Tongue (tissue), 2 donors: ENCODE data around the gene NPDC1. TPM values are rescaled to one million over a fixed set of nuclear protein-coding genes. Genes with fewer than 3 reads are reported as not detected.
"Not testable (repeated sequence)": the region's sequence is repeated elsewhere in the genome, so short reads cannot be mapped to it uniquely, and the experiment has no call there.

Experiments
- DNase-seq: peaks from one replicate; pipeline ENCODE4 v3.0.0-alpha.2; 2015
- total RNA-seq: library from RNA; depleted of rRNA; stranded (reverse); fragments of >200 nt; gene quantifications from one replicate; pipeline ENCODE4 v1.2.3, GENCODE V29; 2014

The NPDC1 gene
- total RNA-seq, 1 donor from 2014 or later = 27.0 TPM

- DNase-seq = no peak
Observed at GRCh38 chr9:137011156-137011555, 34.8 kb downstream of the NPDC1 start.

- DNase-seq = no peak
Observed at GRCh38 chr9:137009938-137010732, 35.8 kb downstream of the NPDC1 start.

- DNase-seq = no peak
Observed at GRCh38 chr9:137009217-137009616, 36.8 kb downstream of the NPDC1 start.

- no peak for DNase-seq
Observed at GRCh38 chr9:137008312-137008711, 37.7 kb downstream of the NPDC1 start.

GRCh38 chr9:137007816-137008270 is 38.1 kb downstream of the NPDC1 start:
- no peak for DNase-seq

GRCh38 chr9:137007108-137007815 is 38.7 kb downstream of the NPDC1 start:
- DNase-seq = peak; percentile 61

- DNase-seq = no peak
Observed at GRCh38 chr9:137006116-137007003, 39.6 kb downstream of the NPDC1 start.

GRCh38 chr9:137004285-137004684 is 41.7 kb downstream of the NPDC1 start:
- DNase-seq = not testable (repeated sequence)

GRCh38 chr9:137002646-137003041 is 43.3 kb downstream of the NPDC1 start:
- no peak for DNase-seq

- DNase-seq = no peak
Observed at GRCh38 chr9:137001857-137002645, 43.9 kb downstream of the NPDC1 start.

- no peak for DNase-seq
Observed at GRCh38 chr9:137000177-137000930, 45.6 kb downstream of the NPDC1 start.

- no peak for DNase-seq
Observed at GRCh38 chr9:136997830-136998234, 48.1 kb downstream of the NPDC1 start.

- no peak for DNase-seq
Observed at GRCh38 chr9:136997371-136997770, 48.6 kb downstream of the NPDC1 start.

- peak; percentile 42 for DNase-seq
Observed at GRCh38 chr9:136996361-136997292, 49.4 kb downstream of the NPDC1 start, which contains the start of gene CLIC3. CLIC3 (minus strand) TSS chr9:136996568; CDS start chr9:136996543, 25 bp downstream.

GRCh38 chr9:136995772-136996311 is 50.1 kb downstream of the NPDC1 start:
- peak; percentile 45 for DNase-seq

- DNase-seq = peak; percentile 39
Observed at GRCh38 chr9:136995362-136995761, 50.6 kb downstream of the NPDC1 start.

- peak; percentile 28 for DNase-seq
Observed at GRCh38 chr9:136994888-136995230, 51.1 kb downstream of the NPDC1 start.

- DNase-seq = no peak
Observed at GRCh38 chr9:136994180-136994887, 51.6 kb downstream of the NPDC1 start.
